Esophagus squamous epithelium (tissue), 4 donors: ENCODE data around the gene BAHD1.

Experiments used
- POLR2A ChIP-seq, 4 donors: fragments of 450-650 bp; IDR thresholded peaks; one replicate each; pipeline ENCODE4 v1.6.1; 2017; ENCODE audit warnings: antibody characterized with exemption in 4 of 4, mild to moderate bottlenecking in 4 of 4, moderate library complexity in 3 of 4
- TF ChIP-seq, protein P1 (sequence below), 6 experiments: fragments of 450-650 bp in 4 of 6; fragments of 200-600 bp in 2 of 6; sonication (generic) in 2 of 6; IDR thresholded peaks; one replicate each; pipeline ENCODE4 v1.5.1; 2016 to 2019; ENCODE audit warnings: antibody characterized with exemption in 6 of 6, mild to moderate bottlenecking in 4 of 6, moderate library complexity in 4 of 6

DNA sequence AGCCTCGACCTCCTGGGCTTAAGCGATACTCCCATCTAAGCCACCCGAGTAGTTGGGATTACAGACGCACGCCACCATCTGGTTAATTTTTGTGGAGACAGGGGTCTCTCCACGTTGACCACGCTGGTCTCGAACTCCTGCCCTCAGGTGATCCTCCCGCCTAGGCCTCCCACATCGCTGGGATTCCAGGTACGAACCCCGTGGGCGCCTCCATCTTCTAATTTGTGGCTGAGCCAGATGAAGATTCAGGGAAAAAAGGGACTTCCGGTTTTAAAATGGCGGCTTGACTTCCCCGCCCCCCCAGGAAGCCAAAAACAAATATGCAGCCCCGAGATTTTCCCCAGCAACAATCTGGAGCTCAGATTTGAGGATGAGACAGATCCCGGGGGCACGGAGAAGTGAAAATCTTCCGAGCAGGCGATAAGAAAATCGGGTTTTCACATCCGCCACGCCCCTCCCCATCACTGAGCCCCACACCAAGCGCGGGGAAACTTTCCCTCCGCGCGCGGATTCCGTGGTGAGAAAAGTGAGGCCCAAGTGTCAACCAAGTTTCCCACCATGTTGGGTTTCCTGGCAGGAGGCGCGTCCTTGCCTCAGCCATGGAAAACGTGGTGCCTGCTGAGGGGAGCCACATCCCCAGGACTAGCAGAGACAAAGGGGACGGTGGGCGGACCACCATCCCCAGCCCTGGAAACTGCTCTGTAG is 45.5 kb downstream of the BAHD1 start:
- TF ChIP-seq, protein P1, sequence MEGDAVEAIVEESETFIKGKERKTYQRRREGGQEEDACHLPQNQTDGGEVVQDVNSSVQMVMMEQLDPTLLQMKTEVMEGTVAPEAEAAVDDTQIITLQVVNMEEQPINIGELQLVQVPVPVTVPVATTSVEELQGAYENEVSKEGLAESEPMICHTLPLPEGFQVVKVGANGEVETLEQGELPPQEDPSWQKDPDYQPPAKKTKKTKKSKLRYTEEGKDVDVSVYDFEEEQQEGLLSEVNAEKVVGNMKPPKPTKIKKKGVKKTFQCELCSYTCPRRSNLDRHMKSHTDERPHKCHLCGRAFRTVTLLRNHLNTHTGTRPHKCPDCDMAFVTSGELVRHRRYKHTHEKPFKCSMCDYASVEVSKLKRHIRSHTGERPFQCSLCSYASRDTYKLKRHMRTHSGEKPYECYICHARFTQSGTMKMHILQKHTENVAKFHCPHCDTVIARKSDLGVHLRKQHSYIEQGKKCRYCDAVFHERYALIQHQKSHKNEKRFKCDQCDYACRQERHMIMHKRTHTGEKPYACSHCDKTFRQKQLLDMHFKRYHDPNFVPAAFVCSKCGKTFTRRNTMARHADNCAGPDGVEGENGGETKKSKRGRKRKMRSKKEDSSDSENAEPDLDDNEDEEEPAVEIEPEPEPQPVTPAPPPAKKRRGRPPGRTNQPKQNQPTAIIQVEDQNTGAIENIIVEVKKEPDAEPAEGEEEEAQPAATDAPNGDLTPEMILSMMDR (IDR thresholded peaks at IDR 0.05), result no peak
- no peak for TF ChIP-seq POLR2A (IDR thresholded peaks at IDR 0.05)
